ENCODE results near the gene GTF3C2. TPM values are rescaled to one million over a fixed set of nuclear protein-coding genes. Genes with fewer than 3 reads are reported as not detected.

Gene GTF3C2
- total and polyA plus RNA-seq, 9 of the 15 experiments (the other 6 are each of a cell fraction or from before 2014, with no cell fraction given): 35.5 to 96.8 (median 53.0) TPM

DNA sequence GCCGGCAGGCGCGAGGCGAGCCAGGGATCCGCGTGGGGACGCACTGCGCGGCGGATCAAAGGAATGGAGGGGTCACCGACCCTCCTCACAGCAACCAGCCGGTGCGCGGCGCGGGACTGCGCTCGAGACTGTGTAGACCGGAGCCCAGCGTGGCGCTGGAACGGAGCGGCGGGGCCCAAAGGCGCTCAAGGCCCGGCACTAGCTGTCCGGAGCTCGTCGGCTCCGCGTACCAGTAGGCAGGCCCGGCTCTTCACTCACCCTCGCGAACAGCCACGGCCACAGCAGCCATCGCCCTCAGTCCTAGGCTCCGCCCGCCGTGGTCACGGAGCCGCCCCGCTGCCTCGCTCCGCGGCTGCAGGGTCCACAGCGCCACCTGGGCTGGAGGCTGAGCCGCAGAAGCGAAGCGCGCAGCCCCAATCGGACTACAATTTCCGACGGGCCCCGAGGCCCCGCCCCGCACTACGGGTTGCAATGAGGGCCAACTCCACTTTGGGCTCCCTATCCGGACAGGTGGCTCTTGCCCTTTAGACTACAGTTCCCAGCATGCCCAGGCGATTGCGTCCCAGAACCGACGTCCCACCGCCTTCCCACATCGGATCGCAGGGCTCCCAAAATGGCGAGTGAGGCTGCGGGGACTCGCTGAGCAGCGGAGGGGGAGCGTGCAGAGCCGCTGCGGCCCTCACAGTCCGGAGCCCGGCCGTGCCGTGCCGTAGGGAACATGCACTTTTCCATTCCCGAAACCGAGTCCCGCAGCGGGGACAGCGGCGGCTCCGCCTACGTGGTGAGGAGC, 13.7 kb upstream of the GTF3C2 start, which contains the start of the genes EIF2B4 and SNX17 (continued):
- TF ChIP-seq KAT8 (IDR thresholded peaks at IDR 0.05; ENCODE audit: low read depth): no peak
- TF ChIP-seq, protein P1, sequence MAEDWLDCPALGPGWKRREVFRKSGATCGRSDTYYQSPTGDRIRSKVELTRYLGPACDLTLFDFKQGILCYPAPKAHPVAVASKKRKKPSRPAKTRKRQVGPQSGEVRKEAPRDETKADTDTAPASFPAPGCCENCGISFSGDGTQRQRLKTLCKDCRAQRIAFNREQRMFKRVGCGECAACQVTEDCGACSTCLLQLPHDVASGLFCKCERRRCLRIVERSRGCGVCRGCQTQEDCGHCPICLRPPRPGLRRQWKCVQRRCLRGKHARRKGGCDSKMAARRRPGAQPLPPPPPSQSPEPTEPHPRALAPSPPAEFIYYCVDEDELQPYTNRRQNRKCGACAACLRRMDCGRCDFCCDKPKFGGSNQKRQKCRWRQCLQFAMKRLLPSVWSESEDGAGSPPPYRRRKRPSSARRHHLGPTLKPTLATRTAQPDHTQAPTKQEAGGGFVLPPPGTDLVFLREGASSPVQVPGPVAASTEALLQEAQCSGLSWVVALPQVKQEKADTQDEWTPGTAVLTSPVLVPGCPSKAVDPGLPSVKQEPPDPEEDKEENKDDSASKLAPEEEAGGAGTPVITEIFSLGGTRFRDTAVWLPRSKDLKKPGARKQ (CRISPR knock-in tag; IDR thresholded peaks at IDR 0.05): no peak
- no peak for TF ChIP-seq DIDO1 (tag; IDR thresholded peaks at IDR 0.05; ENCODE audit: low read depth)
- TF ChIP-seq JUND (IDR thresholded peaks at IDR 0.05; ENCODE audit: borderline replicate concordance, low read depth, low read length): peak; percentile 83
- TF ChIP-seq JUND (tag; IDR thresholded peaks at IDR 0.05; ENCODE audit: borderline replicate concordance, low read depth, low read length): peak; percentile 69; the same call in 1 of the 3 replicates
- no peak for TF ChIP-seq SNIP1 (IDR thresholded peaks at IDR 0.05; ENCODE audit: low read depth)
- peak; percentile 80 for TF ChIP-seq TARDBP (IDR thresholded peaks at IDR 0.05)
- 0 out of 2 replicates have a peak, but pooled peaks have one; percentile 44 for TF ChIP-seq ZSCAN32 (CRISPR knock-in tag; IDR thresholded peaks at IDR 0.05)
- TF ChIP-seq SMARCA4 (IDR thresholded peaks at IDR 0.05): no peak
- no peak for TF ChIP-seq POLR3G (IDR thresholded peaks at IDR 0.05; ENCODE audit: extremely low read depth, insufficient read length, insufficient replicate concordance)
- TF ChIP-seq, protein P2, sequence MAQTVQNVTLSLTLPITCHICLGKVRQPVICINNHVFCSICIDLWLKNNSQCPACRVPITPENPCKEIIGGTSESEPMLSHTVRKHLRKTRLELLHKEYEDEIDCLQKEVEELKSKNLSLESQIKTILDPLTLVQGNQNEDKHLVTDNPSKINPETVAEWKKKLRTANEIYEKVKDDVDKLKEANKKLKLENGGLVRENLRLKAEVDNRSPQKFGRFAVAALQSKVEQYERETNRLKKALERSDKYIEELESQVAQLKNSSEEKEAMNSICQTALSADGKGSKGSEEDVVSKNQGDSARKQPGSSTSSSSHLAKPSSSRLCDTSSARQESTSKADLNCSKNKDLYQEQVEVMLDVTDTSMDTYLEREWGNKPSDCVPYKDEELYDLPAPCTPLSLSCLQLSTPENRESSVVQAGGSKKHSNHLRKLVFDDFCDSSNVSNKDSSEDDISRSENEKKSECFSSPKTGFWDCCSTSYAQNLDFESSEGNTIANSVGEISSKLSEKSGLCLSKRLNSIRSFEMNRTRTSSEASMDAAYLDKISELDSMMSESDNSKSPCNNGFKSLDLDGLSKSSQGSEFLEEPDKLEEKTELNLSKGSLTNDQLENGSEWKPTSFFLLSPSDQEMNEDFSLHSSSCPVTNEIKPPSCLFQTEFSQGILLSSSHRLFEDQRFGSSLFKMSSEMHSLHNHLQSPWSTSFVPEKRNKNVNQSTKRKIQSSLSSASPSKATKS (CRISPR knock-in tag; IDR thresholded peaks at IDR 0.05): no peak
- TF ChIP-seq, protein P3, sequence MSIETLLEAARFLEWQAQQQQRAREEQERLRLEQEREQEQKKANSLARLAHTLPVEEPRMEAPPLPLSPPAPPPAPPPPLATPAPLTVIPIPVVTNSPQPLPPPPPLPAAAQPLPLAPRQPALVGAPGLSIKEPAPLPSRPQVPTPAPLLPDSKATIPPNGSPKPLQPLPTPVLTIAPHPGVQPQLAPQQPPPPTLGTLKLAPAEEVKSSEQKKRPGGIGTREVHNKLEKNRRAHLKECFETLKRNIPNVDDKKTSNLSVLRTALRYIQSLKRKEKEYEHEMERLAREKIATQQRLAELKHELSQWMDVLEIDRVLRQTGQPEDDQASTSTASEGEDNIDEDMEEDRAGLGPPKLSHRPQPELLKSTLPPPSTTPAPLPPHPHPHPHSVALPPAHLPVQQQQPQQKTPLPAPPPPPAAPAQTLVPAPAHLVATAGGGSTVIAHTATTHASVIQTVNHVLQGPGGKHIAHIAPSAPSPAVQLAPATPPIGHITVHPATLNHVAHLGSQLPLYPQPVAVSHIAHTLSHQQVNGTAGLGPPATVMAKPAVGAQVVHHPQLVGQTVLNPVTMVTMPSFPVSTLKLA (conservative IDR thresholded peaks at IDR 0.05): peak; percentile 78 to 90
- no peak for TF ChIP-seq WHSC1 (IDR thresholded peaks at IDR 0.05; ENCODE audit: low read length)
- TF ChIP-seq L3MBTL2 (IDR thresholded peaks at IDR 0.05): peak; percentile 58
- no peak; the same call in 1 of the 2 replicates for TF ChIP-seq HSF4 (CRISPR knock-in tag; IDR thresholded peaks at IDR 0.05; ENCODE audit: borderline replicate concordance)
- no peak for TF ChIP-seq PHTF2 (CRISPR knock-in tag; IDR thresholded peaks at IDR 0.05)
- TF ChIP-seq ZNF165 (CRISPR knock-in tag; IDR thresholded peaks at IDR 0.05; ENCODE audit: borderline replicate concordance): no peak
- no peak for TF ChIP-seq BDP1 (IDR thresholded peaks at IDR 0.05; ENCODE audit: insufficient read depth, insufficient read length)
- TF ChIP-seq MTA1 (IDR thresholded peaks at IDR 0.05; ENCODE audit: borderline replicate concordance): no peak
- no peak for TF ChIP-seq ARNT (IDR thresholded peaks at IDR 0.05)
- no peak for TF ChIP-seq TRIM24 (IDR thresholded peaks at IDR 0.05)
- no peak; the same call in none of the 2 replicates for TF ChIP-seq ZFX (CRISPR knock-in tag; IDR thresholded peaks at IDR 0.05)
- peak; percentile 96 for TF ChIP-seq TAF7 (tag; IDR thresholded peaks at IDR 0.05)
- TF ChIP-seq ZNF644 (tag; IDR thresholded peaks at IDR 0.05; ENCODE audit: low read depth): peak; percentile 36; the same call in 1 of the 2 replicates
- no peak for TF ChIP-seq MYNN (IDR thresholded peaks at IDR 0.05)
- no peak for TF ChIP-seq MYNN (CRISPR knock-in tag; IDR thresholded peaks at IDR 0.05)
- TF ChIP-seq CBX3 (IDR thresholded peaks at IDR 0.05; ENCODE audit: borderline replicate concordance in 1 of 2, low read length in 2 of 2): peak in 1 of 2 experiments; percentile 63; a peak in 1 of 3 replicates
